Heart right ventricle (tissue), 16 donors: ENCODE results near the gene PRKRIP1. TPM values are rescaled to one million over a fixed set of nuclear protein-coding genes. Genes with fewer than 3 reads are reported as not detected.

ENCODE experiments used
- ATAC-seq, 8 donors: fragments of 200-7000 bp; cut with Tn5 transposase; one replicate each; pipeline ENCODE4 v1.9.1; 2020; ENCODE audit warnings: mild to moderate bottlenecking in 8 of 8, moderate library complexity in 8 of 8, moderate number of reproducible peaks in 1 of 8
- DNase-seq, 2 donors: peaks; one replicate each; pipeline ENCODE4 v3.0.0-alpha.2; 2020
- H3K27ac ChIP-seq, 10 donors: fragments of 200-600 bp; sonication (generic) in 2 of 10; one replicate each; pipeline versions ENCODE4 v1.5.0 to v1.8.0; 2020 to 2022; ENCODE audit warnings: mild to moderate bottlenecking in 3 of 10
- H3K27me3 ChIP-seq, 7 donors: fragments of 200-600 bp; one replicate each; pipeline ENCODE4 v1.8.0; 2021 to 2022; ENCODE audit warnings: mild to moderate bottlenecking in 2 of 7
- H3K36me3 ChIP-seq, 9 donors: fragments of 200-600 bp; sonication (generic) in 1 of 9; one replicate each; pipeline versions ENCODE4 v1.5.0 to v1.8.0; 2020 to 2022; ENCODE audit warnings: mild to moderate bottlenecking in 2 of 9
- H3K4me1 ChIP-seq, 9 donors: fragments of 200-600 bp; sonication (generic) in 1 of 9; one replicate each; pipeline versions ENCODE4 v1.5.0 to v1.8.0; 2020 to 2022; ENCODE audit warnings: mild to moderate bottlenecking in 4 of 9
- H3K4me3 ChIP-seq, 10 donors: fragments of 200-600 bp; sonication (generic) in 2 of 10; one replicate each; pipeline versions ENCODE4 v1.5.0 to v1.8.0; 2020 to 2022; ENCODE audit warnings: mild to moderate bottlenecking in 7 of 10, moderate library complexity in 2 of 10
- H3K9me3 ChIP-seq, 11 donors: fragments of 200-600 bp in 10 of 11; sonication (generic) in 2 of 11; one replicate each; pipeline versions ENCODE4 v1.5.0 to v1.8.0; 2013 to 2022; ENCODE audit warnings: mild to moderate bottlenecking in 2 of 11, control low read depth in 1 of 11, moderate library complexity in 1 of 11
- CTCF ChIP-seq, 9 donors: fragments of 200-600 bp; sonication (generic) in 2 of 9; IDR thresholded peaks; one replicate each; pipeline versions ENCODE4 v1.5.0 to v1.8.0; 2021 to 2022; ENCODE audit warnings: antibody characterized with exemption in 9 of 9, mild to moderate bottlenecking in 5 of 9, moderate library complexity in 1 of 9
- WGBS, 2 donors: extraction: QIAGEN DNeasy Blood & Tissue Kit; methylation state at CpG; one replicate each; pipeline ENCODE4 v1.1.7; 2013; ENCODE audit warnings: inconsistent platforms in 1 of 2; 5-methylcytosine and 5-hydroxymethylcytosine counted together
- intact Hi-C, 10 donors: fragments of 100-400 bp; cut with DNase I; formaldehyde crosslinking; loops; one replicate each; pipeline versions ENCODE4 v1.11.1 to v1.14.2; 2022
- polyA plus RNA-seq, 2 donors: library from polyadenylated mRNA; stranded (reverse); fragments of 200-250 nt; gene quantifications; one replicate each; pipeline ENCODE4 v1.2.3, GENCODE V29; 2013
- total RNA-seq, 10 donors: library from RNA; stranded (reverse); fragmentation: NEBNext Ultra II Directional in 3 of 10; extraction: Animal tissue kit (Norgen Biotek cat#: 25700) in 3 of 10; gene quantifications; one replicate each; pipeline versions ENCODE4 v1.2.1 to v1.2.4, GENCODE V29; 2021 to 2023
- donor health status: Arrhythmogenic right ventricular cardiomyopathy.
- donor health status: ischemic (EF 13 %, LVEDD 7.1; RV severe dilation, severe dysfunction).
- donor health status: healthy with polysubstance abuse.
- donor health status: DM: no; HTN: yes; CAD: no.
- donor health status: DM: no; HTN: no; CAD: no.
- donor health status: ischemic (EF 25% LVEDD 6.9; RV normal size, moderate dysfunction).
- donor health status: ischemic (EF 25% LVEDD 5.7; RV mildly dilated, moderate dysfunction).
- donor health status: healthy.
- donor health status: DM: yes; HTN: yes; CAD: no.
- donor health status: Ischemic cardiomyopathy.
- donor health status: ischemic (EF 35%, LVEDD 5.7; RV mildly dilated, moderate dysfunction).
- donor health status: nonischemic (EF 11% LVEDD 7.7; RV severe dilation, severe dysfunction).
- donor health status: DM: yes; HTN: yes; CAD: no.
- donor health status: PGD.
- donor health status: ischemic (EF 29% LVEDD 5.4; RV normal size, mild dysfunction).
- donor health status: nonischemic (EF 23%, LVEDD 6.1; RV moderate dilation, normal function).

Gene PRKRIP1
- total and polyA plus RNA-seq, 12 donors, result 7.1 to 28.2 (median 11.3) TPM

DNA sequence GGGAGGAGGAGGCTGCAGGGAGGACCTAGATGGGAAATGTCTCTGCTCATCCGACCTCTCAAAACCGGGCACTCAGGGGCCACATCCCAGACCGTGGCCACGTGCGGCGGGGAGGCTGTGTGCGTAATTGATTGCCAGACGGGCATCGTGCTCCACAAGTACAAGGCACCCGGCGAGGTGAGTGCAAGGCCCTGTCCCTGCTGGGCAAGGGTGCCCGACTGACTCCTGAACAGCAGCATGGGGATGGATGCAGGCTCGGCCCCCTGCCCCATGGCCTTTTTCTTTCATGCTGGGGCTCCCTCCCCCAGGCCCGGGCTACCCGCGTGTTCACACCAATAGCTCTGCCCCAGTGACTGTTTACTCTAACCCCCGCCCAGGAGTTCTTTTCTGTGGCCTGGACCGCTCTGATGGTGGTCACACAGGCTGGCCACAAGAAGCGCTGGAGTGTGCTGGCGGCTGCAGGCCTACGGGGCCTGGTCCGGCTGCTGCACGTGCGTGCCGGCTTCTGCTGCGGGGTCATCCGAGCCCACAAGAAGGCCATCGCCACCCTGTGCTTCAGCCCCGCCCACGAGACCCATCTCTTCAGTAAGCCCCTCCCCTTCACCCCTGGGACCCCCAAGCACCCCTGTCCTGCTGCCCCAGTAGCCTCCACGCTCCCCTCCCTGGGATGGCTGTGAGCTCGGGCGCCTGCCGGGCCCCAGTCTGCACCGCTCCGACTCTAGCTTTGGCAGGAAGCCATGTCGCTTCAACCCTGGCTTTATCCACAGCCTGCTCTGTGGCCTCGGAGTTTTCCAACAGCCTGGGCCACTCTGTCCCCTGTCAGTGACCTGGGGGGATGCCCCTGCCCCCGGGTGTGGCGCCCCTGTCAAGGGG lies 72.6 kb downstream of the PRKRIP1 start:
- Histone ChIP-seq H3K27ac (no peak overlapping the region), H3K36me3 (peaks cover 0 to 57% (median 3%) of the 10 kb centered on the region in 9 donors), H3K4me1 (peaks cover 4 to 23% (median 14%) of the 10 kb centered on the region in 9 donors), H3K9me3 (no peaks in the 10 kb centered on the region), H3K4me3 (no peak overlapping the region), H3K27me3 (no peaks in the 10 kb centered on the region)
- no peak for TF ChIP-seq CTCF (IDR thresholded peaks at IDR 0.05)
- 83 to 87% methylated on average over 40 of the region's 40 CpGs for WGBS, 2 donors
- intact Hi-C loops, result loop anchor here in 2 of 10 donors (5.0 to 10.0 kb wide), 3 partner anchors 54 to 184 kb away; partner anchors contain the start of gene SH2B2 (in 1 of the 2)
- no peak for ATAC-seq
- DNase-seq, result peak in 1 of 2 donors; percentile 12

- no peak for DNase-seq
- Histone ChIP-seq H3K27ac (no peak overlapping the region), H3K4me1 (peaks cover 4 to 16% (median 8%) of the 10 kb centered on the region in 9 donors), H3K4me3 (no peak overlapping the region), H3K27me3 (no peaks in the 10 kb centered on the region), H3K9me3 (no peaks in the 10 kb centered on the region), H3K36me3 (peaks cover 0 to 62% (median 3%) of the 10 kb centered on the region in 9 donors)
- no peak for ATAC-seq
- WGBS, 2 donors, result 89% methylated on average over 24 of the region's 24 CpGs
- TF ChIP-seq CTCF (IDR thresholded peaks at IDR 0.05), result no peak
- intact Hi-C loops, result loop anchor here in 2 of 10 donors (5.0 to 10.0 kb wide), 3 partner anchors 55 to 185 kb away; partner anchors contain the start of gene SH2B2 (in 1 of the 2)
Observed at GRCh38 chr7:102469351-102469971, 73.3 kb downstream of the PRKRIP1 start.

DNA sequence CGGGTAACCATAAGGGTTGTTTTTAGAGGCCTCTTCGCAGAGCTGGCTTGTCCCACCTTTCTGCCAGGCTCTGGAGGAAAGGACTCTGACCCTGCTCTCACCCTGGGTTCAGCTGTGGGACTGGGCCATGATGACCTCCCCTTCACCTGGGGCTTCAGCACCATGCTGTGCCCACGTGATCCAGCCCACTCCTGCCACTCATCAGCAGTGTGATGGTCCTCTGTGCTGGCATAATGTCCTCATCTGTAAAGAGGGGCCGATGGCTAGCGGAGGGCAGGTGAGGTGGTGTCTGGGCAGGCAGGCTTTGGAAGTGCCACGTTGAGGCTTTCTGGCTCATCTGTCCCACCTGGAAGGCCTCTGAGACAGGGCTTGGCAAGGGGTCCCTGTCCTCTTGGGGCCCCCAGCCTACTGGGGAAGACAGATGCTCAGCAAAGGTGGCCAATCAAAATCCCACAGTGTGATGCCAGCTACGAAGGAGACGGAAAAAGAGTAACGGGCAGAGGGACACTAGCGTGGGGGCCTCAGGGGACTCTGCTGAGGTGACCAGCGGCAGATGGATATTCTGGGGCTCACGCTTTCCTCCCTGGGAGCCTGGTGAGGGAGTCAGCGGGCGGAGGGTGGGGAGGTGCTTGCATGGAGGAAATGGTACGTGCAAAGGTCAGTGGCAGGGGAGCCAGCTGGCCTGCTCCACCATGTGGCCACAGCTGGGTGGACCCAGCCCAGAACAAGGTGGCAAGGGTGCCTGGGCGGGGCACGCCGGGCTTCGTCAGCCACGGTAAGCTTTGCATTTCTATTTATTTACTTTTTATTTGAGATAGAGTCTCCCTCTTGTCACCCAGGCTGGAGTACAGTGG lies 74.0 kb downstream of the PRKRIP1 start:
- peaks cover 0 to 62% (median 3%) of the 10 kb centered on the region in 9 donors for H3K36me3 ChIP-seq
- intact Hi-C loops, result loop anchor here in 2 of 10 donors (5.0 to 10.0 kb wide), 3 partner anchors 55 to 185 kb away; partner anchors contain the start of gene SH2B2 (in 1 of the 2)
- no peak overlapping the region for H3K27ac ChIP-seq
- ATAC-seq (peak in 1 of 8 donors; percentile 12), DNase-seq (peak in 1 of 2 donors; percentile 10)
- no peak overlapping the region for H3K4me3 ChIP-seq
- H3K27me3 ChIP-seq, result no peaks in the 10 kb centered on the region
- 78 to 87% methylated on average over 20 of the region's 20 CpGs for WGBS, 2 donors
- TF ChIP-seq CTCF (IDR thresholded peaks at IDR 0.05), result no peak
- peaks cover 4 to 15% (median 8%) of the 10 kb centered on the region in 9 donors for H3K4me1 ChIP-seq
- H3K9me3 ChIP-seq, result no peaks in the 10 kb centered on the region

GRCh38 chr7:102471791-102472125 lies 75.6 kb downstream of the PRKRIP1 start:
- no peak overlapping the region for H3K4me3 ChIP-seq
- H3K4me1 ChIP-seq, result no peaks in the 10 kb centered on the region
- H3K27me3 ChIP-seq, result no peaks in the 10 kb centered on the region
- 83 to 87% methylated on average over 6 of the region's 6 CpGs for WGBS, 2 donors
- TF ChIP-seq CTCF (IDR thresholded peaks at IDR 0.05), result no peak
- intact Hi-C loops, result no loop called here
- no peak overlapping the region for H3K27ac ChIP-seq
- ATAC-seq (no peak), DNase-seq (peak in 1 of 2 donors; percentile 5)
- peaks cover 0 to 66% (median 3%) of the 10 kb centered on the region in 9 donors for H3K36me3 ChIP-seq
- H3K9me3 ChIP-seq, result no peaks in the 10 kb centered on the region
